ENCODE results near the gene RNASE11. TPM values are rescaled to one million over a fixed set of nuclear protein-coding genes. Genes with fewer than 3 reads are reported as not detected.

RNASE11 gene
- total RNA-seq, 1 donor from 2014 or later, result not detected

DNA sequence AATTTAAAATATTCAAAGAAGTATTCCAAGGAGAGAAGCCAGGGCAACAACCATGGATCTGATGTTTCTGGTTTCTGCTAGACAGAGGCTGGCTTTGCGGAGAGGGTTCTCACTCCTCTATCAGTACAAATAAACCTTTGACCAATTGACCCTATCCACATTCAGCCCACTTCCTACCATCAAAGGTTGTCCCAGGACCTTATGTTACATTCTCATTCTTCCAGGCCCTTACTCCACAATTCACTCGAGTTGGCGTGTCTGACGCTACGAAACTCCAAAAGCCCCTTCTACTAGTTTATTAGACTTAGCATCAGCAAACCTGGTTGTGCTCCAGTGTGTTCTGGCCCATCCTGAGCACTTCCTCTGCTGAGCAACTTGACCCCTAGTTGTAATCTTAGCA, 28.2 kb upstream of the RNASE11 start:
- no peak for DNase-seq (ENCODE audit: low spot score in 2 of 2, unreplicated experiment in 2 of 2)
- H3K4me3 Mint-ChIP-seq, result no peak overlapping the region
- peaks cover 9% of the 10 kb centered on the region for H3K4me1 Mint-ChIP-seq
- TF ChIP-seq, protein P1, sequence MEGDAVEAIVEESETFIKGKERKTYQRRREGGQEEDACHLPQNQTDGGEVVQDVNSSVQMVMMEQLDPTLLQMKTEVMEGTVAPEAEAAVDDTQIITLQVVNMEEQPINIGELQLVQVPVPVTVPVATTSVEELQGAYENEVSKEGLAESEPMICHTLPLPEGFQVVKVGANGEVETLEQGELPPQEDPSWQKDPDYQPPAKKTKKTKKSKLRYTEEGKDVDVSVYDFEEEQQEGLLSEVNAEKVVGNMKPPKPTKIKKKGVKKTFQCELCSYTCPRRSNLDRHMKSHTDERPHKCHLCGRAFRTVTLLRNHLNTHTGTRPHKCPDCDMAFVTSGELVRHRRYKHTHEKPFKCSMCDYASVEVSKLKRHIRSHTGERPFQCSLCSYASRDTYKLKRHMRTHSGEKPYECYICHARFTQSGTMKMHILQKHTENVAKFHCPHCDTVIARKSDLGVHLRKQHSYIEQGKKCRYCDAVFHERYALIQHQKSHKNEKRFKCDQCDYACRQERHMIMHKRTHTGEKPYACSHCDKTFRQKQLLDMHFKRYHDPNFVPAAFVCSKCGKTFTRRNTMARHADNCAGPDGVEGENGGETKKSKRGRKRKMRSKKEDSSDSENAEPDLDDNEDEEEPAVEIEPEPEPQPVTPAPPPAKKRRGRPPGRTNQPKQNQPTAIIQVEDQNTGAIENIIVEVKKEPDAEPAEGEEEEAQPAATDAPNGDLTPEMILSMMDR (IDR thresholded peaks at IDR 0.05; ENCODE audit: unreplicated experiment), result no peak
- no peaks in the 10 kb centered on the region for H3K9me3 Mint-ChIP-seq
- H3K36me3 Mint-ChIP-seq, result no peaks in the 10 kb centered on the region
- H3K27ac Mint-ChIP-seq, result no peak overlapping the region
- no peaks in the 10 kb centered on the region for H3K27me3 Mint-ChIP-seq (ENCODE audit: low read depth)

DNA sequence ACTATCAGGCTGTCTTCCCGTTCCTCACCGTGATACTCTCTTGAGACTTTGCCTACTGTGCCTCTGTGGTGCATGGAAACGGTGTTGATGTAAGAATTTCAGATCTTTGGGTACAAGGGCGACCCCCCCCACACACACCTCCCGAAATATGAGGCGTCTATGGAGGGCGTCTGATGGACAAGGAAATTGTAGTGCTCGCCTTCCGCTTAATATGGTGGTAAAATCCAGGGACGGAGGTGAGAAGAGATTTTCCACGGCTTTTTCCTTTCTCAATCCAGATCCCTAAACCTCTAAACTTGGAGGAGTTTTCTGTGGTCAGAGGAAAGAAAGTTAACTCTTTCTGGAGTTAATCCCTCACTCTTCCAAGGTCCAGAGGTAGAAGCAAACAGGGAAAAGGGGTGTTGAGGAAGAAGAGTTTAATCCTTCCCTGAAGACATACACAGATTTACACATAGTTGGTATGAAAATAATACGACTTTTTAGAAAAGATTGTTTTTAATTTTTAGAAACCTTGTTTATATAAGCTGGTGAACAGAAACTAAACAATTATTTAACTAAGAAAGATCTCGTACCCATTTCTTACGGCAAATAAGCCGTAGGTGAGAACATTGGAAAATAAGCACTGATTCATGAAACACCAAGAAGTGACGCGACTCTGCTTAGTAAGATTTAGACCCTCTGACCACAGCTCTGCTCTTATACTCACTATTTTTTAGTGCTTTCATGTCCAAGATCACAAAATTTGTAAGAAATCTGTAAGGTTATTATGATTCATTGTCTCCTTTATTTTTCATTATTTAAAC, 26.4 kb upstream of the RNASE11 start:
- H3K27ac Mint-ChIP-seq, result no peak overlapping the region
- no peak for DNase-seq (ENCODE audit: low spot score in 2 of 2, unreplicated experiment in 2 of 2)
- no peaks in the 10 kb centered on the region for H3K27me3 Mint-ChIP-seq (ENCODE audit: low read depth)

DNA sequence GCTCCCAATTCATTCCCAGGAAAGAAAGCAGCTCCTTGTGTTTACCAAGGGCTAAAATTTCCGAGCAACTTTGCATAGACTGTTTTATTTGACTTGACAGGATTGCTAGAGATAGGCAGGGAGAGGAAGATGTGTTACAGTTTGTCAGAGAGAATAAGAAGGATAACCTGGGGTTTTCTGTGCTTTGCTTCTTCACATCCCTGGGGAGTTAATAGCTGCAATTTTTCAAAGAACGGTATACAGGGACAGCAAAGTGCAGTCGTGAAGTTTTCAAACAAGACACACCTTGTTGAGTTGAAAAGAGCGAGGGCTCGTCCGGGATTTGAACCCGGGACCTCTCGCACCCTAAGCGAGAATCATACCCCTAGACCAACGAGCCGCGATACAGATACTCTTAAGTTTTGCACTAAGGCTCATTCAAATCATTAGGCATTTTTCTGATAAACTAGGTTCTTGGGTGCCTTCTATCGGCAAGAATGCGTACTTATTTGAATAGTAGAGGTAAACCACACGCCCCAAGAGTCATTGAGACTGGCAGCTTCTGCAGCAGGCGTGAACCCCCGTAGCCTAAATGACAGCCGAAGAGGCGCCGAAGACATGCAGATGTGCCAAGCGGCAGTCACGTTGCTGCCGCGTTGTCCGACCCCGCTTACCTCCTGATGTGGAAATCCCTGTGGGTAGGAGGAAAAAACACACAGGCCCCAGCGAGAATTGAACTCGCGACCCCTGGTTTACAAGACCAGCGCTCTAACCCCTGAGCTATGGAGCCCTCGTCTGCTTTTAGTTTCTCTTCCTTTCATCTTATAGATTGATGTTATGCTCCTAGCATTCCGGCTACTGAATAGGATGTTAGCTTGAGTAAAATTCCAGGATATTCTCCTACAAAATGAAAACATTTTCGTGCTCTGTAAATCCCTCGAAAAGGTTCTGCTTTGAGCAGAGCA, 25.6 kb upstream of the RNASE11 start:
- Mint-ChIP-seq H3K27ac (no peak overlapping the region), H3K9me3 (no peaks in the 10 kb centered on the region), H3K4me1 (peaks cover 9% of the 10 kb centered on the region), H3K27me3 (ENCODE audit: low read depth) (no peaks in the 10 kb centered on the region), H3K4me3 (no peak overlapping the region), H3K36me3 (no peaks in the 10 kb centered on the region)
- TF ChIP-seq, protein P1 (IDR thresholded peaks at IDR 0.05; ENCODE audit: unreplicated experiment), result peak; percentile 89
- DNase-seq (ENCODE audit: low spot score in 2 of 2, unreplicated experiment in 2 of 2), result peak; percentile 44 to 81

More for the DNA sequence above, 26.4 kb upstream of the RNASE11 start:
- Mint-ChIP-seq H3K4me3 (no peak overlapping the region), H3K36me3 (no peaks in the 10 kb centered on the region), H3K4me1 (peaks cover 9% of the 10 kb centered on the region), H3K9me3 (no peaks in the 10 kb centered on the region)
- TF ChIP-seq, protein P1 (IDR thresholded peaks at IDR 0.05; ENCODE audit: unreplicated experiment), result no peak

DNA sequence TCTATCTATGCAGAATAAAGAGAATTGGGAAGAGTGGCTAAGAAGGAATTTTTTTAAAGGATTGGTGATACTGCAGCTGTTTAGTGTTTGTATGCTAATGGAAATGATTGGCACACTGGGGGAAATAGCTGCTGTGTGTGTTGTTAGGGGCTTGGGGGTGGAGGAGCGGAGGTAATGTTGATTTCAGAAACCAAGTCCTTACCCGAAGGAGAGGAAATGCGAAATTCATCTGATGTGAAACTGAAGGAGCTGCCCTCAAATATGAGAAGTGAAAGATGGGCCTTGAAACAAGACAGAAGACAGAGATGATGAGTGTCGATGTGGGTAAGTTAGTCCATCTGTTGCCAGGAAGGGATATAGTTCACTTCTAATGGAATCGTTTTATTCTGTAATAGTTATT, 24.6 kb upstream of the RNASE11 start:
- peaks cover 9% of the 10 kb centered on the region for H3K4me1 Mint-ChIP-seq
- no peak for DNase-seq (ENCODE audit: low spot score in 2 of 2, unreplicated experiment in 2 of 2)
- H3K27ac Mint-ChIP-seq, result no peak overlapping the region
- H3K9me3 Mint-ChIP-seq, result no peaks in the 10 kb centered on the region
- H3K36me3 Mint-ChIP-seq, result no peaks in the 10 kb centered on the region
- TF ChIP-seq, protein P1 (IDR thresholded peaks at IDR 0.05; ENCODE audit: unreplicated experiment), result no peak
- H3K4me3 Mint-ChIP-seq, result no peak overlapping the region
- H3K27me3 Mint-ChIP-seq (ENCODE audit: low read depth), result no peaks in the 10 kb centered on the region

DNA sequence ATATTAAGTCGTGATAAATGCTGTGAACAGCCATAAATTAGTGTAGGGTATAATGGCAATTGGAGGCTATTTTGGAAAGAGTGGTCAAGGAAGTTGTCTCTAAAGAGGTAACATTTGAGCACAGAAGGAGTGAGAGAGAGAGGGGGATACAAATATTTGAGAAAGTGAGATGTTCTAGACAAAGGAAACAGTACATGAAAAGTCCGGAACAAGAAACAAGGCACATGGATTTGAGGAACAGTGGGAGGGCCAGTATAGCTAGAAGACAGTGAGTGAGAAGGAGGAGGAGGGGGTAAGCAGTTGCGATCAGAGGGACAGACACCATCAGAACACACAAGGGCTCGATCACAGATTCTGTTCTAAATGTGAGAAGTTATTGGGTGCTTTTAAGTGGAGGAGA, 23.5 kb upstream of the RNASE11 start:
- H3K27me3 Mint-ChIP-seq (ENCODE audit: low read depth), result no peaks in the 10 kb centered on the region
- H3K9me3 Mint-ChIP-seq, result no peaks in the 10 kb centered on the region
- H3K4me1 Mint-ChIP-seq, result peaks cover 9% of the 10 kb centered on the region
- H3K36me3 Mint-ChIP-seq, result no peaks in the 10 kb centered on the region
- DNase-seq (ENCODE audit: low spot score in 2 of 2, unreplicated experiment in 2 of 2), result no peak
- TF ChIP-seq, protein P1 (IDR thresholded peaks at IDR 0.05; ENCODE audit: unreplicated experiment), result no peak
- no peak overlapping the region for H3K27ac Mint-ChIP-seq
- H3K4me3 Mint-ChIP-seq, result no peak overlapping the region
